Stimulated activated CD8-positive, alpha-beta memory T cell treated with anti-CD3 and anti-CD28 coated beads, Interleukin-4, amount 100 ng/mL, for 4 hours (primary cell): ENCODE measurements around the gene NELL1.

Experiments used
- DNase-seq, 2 donors: peaks; one replicate each; pipeline ENCODE4 v3.0.0-alpha.2; 2020; ENCODE audit warnings: low read depth in 2 of 2, low spot score in 1 of 2

The NELL1 gene

DNA sequence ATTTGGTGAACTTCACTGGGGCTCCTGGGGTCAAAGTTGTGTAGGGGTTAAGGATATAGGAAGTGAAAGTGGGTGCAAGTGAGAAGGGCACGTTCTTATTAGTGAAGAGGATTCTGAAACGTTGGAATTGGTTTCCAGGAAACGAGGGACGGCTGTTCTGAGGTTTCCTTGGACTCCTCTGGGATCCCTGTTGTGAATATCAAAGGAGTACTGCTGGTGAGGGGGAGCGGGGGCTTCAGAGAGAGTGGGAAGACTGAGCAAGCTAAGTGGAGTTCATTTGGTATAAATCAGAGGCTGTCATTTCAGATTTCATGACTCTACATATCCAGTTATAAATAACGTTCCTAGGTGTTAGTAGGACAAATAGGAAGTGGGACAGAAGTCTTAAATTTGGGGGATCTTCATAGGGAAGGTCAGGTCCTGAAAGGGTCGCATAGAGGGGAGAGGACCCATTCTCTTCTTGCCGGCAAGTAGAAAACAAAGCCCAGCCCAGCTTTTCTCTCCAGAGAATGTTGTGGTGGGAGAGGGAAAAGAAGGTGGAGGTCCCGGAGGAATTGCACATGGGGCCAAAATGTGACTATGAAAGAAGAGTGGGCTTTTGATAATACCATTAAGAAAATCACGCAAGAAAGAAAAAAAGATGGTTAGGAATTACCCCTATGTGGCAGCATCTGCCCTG is 1.1 kb upstream of the NELL1 start:
- DNase-seq, result no peak

DNA sequence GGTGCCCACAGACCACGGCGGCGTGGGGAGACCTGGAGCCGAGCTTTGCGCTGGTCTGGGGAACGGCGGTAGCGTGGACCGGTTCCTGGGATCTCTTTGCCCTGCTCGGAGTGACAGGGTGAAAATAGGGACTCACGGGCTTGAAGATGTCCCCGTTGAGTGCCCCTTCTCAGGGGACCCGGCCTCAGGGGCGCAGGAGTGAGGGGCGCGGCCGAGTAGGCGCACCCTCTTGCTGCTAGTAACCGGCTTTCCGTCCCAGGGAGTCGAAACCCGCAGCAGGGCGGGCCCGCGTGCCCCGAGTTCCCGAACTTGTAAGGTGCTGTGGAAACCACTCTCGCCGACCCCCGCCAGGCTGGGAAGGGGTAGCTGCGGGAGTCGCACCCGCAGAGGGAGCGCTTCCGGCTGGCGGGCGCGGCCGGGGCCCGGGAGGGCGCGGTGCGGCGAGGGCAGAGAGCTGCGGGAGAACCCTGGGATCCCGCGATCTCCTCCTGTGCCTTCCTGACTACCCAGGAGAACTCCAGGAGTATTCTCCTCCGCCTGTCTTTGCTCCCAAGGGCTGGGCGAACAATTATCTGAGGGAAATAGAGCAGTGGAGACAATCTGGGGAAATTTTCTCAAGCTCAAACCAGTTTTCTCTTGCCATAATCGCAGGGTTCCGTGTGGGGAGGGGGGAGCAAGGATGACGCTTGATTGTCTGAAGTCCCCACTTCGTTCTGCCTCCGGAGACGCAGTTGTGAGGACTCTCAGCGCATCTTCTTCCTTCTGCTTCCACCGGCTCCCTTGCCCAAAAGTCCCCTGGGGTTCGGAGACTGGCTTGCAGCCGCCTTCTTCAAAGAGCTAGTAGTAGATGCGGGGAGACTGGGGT is 666 bp downstream of the NELL1 start:
- no peak for DNase-seq

DNA sequence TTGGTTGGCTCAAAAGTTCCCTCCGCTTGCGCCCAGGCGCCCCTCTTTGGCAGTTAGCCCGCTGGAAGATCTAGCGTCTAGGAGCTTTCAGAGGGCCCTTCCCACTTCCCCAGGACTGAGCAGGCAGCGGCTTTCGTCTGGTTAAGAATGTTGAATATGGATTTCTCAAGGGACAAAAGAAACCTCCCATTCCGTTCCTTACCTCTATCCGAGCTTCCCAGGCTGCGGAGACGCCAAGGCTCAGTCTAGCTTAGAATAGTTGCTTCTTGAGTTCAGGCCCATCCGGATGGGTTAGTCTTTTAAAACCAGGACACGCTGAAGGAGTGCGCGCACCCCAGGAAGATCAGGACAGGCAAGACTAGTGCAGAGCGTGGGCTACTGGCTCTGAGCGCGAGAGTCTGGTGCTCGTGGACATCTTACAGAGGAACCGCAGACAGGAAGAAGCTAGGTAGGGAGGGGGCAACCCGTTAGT is 1.6 kb downstream of the NELL1 start:
- no peak for DNase-seq

DNA sequence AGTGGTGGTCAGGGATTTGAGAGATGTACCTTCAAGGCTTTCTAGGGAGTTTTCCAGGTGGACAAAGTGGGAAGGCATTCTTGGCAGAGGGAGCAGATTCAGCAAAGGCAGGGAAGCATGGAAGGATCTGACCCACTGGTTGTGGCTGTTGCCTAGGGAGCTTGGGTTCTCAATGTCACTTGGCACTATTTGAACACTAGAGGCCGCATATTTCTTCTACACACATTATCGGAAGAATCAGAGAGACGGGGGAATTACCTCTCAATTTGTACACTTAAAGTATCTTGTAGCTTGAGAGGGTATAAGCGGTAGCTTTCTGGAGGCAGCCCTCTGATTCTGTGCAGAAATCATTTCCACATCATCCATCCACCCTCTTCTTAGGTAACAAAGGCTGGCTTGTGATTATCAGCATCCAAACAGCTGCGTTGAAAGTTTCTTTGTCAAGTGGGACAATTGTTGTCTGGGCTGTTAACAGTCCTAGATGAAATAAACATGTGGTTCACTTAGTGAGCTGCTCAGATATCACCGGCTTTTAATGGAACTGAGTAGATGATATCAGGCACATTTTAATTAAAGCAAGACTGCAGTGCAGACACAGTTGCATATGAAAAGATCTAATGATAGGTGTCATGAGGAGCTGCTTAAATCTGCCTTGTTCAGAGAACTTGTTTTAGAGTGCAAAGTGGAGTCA is 2.6 kb downstream of the NELL1 start:
- DNase-seq, result no peak

DNA sequence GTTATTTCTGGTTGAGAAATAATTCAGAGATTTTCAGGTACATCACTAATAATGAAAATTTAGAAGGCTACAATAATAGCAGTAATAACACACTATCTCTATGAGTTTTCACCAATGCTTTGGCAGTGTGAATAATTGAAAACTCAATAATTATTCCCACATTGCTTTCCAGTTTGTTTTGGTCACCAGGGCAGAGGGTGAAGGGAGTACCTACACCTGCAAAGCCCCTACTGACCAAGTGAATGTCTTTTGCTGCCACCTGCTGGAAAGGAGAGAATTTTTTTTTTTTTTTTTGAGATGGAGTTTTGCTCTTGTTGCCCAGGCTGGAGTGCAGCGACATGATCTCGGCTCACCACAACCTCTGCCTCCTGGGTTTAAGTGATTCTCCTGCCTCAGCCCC is 3.2 kb downstream of the NELL1 start:
- no peak for DNase-seq

DNA sequence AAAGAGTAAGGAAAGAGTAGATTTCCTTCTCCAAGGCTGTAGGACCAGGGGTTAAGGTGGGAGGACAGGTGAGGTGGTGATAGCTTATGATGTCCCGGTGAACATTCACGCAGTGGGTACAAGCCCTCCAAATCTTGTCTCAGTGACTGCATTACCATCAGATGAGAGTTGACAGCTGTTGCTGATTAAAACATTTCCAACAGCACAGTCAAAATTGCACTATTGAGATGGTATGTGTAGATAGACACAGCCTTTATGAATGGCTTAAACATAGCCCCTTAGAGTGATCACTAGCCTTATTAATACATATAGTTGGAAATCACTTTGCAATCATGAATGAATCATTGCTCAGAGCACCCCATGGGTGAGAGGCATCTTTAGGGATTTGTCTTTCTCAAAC is 7.3 kb downstream of the NELL1 start:
- DNase-seq, result no peak

DNA sequence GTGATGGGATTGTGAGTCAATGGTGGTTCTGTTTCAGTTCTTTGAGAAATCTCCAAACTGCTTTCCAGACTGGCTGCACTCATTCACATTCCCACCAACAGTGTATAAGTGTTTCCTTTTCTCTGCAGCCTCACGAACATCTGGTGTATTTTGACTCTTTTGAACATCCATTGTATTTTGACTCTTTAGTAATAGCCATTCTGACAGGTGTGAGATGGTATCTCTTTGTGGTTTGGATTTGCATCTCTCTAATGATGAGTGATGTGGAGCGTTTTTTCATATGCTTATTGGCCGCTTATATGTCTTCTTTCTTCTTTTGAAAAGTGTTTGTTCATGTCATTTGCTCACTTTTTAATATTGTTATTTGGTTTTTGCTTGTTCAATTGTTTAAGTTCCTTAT is 19.4 kb downstream of the NELL1 start:
- no peak for DNase-seq

DNA sequence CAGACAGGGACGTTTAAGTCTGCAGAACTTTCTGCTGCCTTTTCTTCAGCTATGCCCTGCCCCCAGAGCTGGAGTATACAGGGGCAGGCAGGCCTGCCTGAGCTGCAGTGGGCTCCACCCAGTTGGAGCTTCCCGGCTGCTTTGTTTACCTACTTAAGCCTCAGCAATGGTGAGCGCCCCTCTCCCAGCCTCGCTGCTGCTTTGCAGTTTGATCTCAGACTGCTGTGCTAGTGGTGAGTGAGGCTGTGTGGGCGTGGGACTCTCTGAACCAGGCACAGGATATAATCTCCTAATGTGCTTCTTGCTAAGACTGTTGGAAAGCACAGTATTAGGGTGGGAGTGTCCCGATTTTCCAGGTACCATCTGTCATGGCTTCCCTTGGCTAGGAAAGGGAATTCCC is 38.5 kb downstream of the NELL1 start:
- no peak for DNase-seq

DNA sequence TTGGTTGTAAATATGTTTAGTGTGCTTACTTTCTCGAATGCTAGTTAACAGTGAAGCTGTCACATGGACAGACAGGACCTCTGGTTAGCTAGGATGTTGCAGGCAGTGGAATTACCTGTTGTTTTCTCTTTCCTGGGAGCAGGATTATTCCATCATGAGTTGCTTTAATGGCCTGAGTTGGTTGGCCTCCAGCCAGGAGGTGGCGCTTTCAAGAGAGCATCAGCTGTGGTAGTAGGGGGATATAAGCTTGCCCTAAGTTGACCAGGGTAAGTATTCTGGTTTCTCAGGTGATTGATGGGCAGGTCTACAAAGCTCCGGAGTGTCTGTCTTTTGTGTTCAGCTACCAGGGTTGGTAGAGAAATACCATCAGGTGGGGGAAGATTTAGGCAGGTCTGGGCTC is 43.5 kb downstream of the NELL1 start:
- no peak for DNase-seq

DNA sequence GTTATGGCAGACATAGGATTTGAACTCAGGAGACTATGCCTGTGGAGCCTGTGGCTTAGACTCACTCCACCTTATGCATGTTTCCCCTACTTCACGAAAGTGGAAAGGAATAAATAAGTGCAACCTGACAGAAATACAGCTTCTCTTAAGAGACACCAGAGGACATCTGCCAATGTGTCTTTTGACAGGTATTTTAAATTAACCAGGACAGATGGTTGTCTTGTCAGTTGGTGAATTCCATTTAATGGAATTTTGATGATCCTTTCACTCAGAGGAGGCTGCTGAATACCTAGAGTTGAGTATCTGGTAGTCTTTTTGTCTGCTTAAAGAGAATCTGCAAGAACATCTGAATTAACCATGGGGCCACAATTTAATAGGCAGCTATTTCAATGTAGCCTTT is 46.1 kb downstream of the NELL1 start:
- DNase-seq, result no peak

DNA sequence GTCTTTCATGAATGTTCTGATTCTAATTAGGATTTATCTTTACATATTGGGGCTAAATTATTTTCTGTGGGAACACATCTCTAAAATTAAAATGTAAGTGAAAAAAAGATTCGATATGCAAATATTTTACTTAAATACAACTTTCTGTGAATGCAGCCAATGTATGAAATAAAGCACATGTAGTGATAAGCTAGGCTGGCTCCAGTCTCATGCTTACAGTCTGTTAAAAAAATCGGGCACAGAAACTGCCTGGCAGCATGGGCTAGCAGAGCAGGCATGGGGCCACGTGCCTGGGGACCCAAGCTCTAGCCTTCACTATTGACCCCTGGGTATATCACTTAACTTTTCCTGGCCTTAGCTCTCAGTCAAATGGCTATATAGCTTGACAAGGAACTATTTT is 46.5 kb downstream of the NELL1 start:
- no peak for DNase-seq

DNA sequence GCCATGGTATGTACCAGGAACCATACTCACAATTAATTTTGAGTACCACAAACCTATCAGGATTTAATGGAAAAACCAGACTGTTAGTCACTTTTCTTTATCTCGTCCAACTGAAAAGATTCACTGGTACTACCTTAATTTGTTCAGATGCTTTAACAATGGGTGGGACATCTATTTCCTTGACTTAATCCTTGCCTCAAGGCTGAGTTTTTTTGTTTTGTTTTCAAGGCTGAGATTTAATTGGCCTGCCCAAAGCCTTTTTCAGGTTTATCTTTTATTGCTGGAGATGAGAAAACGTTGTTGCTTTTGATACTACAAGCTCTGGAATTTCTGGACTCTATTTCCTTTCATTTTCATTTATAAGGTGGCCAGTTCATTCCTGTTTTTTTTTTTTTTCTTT is 50.4 kb downstream of the NELL1 start:
- DNase-seq, result no peak

DNA sequence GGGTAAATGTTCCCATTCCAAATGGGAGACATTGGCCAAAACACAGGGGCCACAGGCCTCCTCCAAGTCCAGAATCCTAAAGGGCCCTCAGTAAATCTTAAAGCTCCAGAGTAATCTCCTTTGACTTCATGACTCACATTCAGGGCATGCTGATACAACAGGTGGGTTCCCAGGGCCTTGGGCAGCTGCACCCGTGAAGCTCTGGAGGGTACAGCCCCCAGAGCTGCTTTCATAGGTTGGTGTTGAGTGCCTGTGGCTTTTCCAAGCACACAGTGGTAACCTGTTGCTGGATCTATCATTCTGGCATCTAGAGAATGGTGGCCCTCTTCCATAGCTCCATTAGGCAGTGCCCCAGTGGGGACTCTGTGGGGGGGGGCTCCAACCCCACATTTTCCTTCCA is 54.0 kb downstream of the NELL1 start:
- DNase-seq, result no peak

DNA sequence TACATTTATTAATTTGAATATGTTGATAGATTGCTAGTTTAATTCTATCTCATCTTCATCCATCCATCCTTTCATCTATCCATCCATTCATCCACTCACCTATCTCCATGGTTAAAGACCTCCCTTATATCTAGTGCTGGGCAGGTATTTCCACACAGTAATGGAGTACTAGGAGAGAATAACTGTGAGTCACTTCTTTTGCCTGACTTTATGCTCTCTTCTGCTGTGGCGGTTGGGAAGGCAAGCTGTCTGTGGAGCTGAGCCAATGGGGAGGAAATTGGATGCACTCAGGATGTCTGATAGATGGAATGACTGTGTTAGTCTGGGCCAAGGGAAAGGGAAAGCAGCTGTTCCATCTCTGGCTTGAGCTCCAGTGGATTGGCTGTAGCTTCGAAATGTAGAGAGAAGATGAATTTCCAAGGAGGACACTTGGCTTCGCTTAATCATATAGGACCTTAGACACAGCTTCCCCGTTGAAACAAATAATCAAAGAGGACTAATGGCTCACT is 60.3 kb downstream of the NELL1 start:
- no peak for DNase-seq

DNA sequence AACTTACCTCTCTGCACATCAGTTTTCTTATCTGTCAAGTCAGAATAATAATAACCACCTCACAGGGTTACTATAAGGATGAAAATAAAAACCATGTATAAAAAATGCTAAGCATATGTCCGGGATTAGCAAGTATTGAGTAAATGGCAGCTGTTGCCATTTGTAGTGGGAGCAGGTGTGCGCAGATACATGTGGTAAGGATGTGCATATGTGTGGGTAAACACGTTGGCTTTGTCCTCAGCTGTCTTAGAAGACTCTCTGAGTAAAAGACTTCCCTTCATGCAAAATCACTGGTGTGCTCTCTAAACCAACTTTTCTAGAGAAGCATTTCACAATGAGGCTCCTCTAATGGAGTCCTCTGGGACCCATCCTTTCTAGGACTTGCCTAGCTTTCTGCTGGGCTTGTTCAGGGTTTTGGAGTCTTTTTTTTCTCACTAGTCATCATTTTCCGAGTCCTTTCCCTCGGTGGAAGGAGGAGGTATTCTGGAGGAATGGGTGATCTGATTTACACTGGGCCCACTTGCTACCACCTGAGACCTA is 62.4 kb downstream of the NELL1 start:
- no peak for DNase-seq

DNA sequence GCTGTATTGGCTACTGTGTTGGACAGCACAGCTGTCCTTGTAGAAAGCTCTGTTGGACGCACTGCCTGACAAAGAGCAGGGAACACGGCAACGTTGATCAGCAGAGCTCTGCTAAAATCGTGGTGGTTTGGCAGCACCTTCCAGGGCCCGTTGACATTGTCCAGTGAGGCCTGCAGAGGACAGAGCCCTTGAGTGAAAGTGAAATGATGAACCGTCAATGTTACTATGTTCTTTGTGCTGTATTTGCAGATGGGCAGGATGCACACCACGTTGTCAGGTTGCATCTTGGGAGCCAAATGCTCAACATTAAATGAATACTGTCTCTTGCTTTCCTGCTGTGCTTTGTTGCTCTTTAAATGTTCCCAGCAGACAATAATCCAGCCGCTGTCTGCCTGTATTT is 69.7 kb downstream of the NELL1 start:
- no peak for DNase-seq

DNA sequence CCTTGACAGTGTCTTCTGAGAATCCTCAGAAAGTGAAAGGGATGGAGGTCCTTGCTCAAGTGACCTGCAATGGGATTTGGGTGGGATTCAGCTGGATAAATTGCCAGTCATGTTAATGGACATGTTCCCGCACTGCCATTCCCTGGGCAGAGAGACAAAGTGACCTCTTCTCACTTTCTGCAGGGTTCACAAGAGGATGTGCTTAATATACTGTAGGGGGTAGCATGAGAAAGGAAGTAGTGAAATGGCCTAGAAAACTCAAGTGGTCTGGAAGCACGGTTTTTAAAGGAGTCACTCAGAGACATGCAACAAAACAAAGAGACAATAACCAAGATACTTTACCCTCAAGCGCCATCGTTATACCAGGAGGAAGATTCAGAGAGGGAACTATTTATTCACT is 70.2 kb downstream of the NELL1 start:
- no peak for DNase-seq

DNA sequence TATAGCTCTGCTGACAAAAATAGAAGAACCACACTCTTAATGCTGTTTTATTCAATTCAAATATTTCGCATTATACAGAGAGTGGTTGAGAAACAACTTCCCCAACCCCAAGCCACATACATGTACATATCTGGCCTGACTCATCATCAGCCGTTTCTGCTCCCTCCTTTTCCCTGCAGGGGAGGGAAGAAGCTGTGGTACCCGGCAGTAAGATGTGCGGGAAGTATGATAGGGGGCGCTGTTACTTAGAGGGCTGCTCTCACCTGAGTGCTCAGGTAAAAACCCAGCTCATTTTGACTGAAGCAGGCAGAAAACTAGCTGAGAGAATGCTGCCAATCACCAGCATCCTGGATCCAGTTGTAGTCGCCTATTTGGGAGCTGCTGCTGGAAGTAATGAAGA is 85.5 kb downstream of the NELL1 start:
- DNase-seq, result no peak

DNA sequence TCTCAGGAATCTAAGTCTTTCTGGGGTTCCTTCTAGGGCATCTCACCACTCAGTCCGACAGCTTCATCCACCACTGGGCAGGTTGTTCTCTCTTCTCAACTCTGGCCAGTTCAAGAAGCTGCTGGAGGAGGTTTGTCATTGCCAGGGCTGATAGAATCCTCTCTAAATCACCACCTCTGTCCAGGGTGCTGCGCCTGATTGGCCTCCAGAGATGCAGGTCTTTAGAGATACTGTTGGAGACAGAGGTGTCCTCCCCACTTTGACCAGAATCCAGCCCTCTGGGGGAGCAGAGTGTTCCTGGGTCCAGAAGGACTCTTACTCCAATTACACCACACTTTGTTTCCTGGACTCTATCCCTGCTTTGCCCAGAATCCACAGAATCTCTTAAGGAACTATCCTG is 90.2 kb downstream of the NELL1 start:
- DNase-seq, result no peak

DNA sequence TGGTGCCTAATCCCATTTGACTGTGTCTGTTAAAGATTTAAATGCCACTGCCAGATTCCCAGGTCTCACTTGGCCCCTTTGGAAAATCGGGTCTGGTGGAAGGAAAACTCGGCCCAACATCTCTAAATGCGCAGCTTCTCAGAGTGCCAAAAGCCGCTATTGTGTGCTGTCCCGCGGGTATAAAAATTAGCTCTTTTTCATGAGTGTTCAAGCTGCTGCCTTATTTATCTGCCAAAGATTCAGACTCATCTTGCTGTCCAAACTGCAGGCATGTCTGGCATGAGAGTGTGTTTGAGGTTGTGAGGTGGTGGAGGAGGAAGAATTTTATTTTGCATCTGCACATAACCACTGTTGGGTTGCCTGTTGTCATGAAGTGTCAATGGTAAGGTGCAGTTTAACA is 91.4 kb downstream of the NELL1 start:
- no peak for DNase-seq

DNA sequence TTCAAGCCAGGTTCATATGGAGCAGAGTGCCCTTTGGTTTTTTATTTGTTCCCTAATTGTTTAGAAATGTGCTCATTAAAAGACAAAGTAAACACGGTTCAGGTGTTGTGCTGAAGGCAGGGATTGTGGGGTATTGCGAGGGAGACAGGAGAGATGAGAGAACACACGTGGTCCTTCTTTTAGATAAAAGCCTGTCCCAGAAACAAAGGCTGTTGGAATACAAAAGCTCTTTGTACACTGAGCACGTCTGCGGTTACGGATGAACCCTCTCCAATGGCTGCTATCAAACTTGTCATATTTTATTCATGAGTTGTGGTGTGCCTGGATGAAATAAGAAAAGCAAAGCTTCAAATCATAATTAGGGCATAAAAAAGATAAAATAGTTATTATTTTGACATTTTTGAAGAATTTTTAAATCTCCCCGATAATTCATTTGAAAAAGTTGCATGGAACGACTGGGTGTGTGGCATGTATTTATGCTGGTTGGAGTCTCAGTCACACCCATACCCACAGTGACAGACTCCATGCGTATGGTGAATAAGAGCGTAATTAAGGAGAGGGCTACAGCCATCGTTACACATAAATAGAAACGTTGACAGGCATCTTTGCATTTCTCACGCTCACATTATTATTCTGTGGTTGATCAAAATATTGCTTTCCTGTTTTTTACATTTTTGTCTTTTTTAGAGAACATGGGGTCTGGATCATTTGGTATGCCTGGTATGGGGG is 92.9 kb downstream of the NELL1 start:
- no peak for DNase-seq
